CD4-positive, alpha-beta T cell treated with Interleukin-10 for 1 hour (primary cell): ENCODE measurements around the gene ZNF581.

Experiments
- DNase-seq: peaks from one replicate; pipeline ENCODE4 v3.0.0-alpha.2; 2020

The ZNF581 gene, protein sequence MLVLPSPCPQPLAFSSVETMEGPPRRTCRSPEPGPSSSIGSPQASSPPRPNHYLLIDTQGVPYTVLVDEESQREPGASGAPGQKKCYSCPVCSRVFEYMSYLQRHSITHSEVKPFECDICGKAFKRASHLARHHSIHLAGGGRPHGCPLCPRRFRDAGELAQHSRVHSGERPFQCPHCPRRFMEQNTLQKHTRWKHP

DNA sequence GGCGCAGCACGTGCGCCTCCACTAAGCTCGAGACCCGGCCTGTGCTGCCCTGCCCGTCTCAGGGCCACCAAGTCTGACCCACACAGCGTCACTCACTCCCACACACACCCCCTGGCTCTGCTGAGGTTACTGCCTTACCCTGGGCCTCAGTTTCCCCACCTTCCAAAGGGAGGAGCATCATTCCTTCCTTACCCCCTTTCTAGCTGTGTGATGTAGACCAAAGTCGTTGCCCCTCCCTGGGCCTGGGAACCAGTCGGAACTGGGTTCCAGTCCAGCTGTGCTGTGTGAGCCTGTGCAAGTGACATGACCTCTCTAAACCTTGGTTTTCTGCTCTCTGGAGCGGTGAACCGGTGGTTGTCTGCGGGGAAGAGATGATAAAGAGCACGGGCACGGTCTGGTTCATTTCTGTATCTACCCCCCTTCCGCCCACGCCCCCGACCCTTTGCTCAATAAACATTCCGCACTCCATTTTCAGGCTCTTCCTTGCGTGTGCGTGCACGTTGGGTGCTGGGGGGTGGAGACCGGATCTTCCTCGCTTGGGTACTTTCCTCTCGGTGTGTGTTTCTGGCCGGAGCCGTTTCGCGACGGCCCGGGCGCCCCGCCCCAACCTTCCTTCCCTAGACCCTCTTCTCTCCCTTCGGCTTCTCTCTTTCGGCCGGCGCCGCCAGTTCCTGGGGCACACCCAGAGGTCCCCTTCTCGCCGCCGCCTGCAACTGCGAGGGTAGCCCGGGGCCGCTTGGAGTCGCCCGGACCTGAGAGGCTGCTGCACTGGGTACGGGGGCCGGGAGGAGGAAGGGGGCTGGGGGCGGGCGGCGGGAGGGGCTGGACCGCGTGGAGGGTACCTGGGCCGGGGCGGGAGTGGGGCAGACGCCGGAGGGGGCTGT, at the start of gene ZNF581:
ZNF581 (plus strand) TSS at position 647 of the 884 bp plus-strand sequence. CDS start 923 bp downstream, outside the sequence.
- peak; percentile 84 for DNase-seq

DNA sequence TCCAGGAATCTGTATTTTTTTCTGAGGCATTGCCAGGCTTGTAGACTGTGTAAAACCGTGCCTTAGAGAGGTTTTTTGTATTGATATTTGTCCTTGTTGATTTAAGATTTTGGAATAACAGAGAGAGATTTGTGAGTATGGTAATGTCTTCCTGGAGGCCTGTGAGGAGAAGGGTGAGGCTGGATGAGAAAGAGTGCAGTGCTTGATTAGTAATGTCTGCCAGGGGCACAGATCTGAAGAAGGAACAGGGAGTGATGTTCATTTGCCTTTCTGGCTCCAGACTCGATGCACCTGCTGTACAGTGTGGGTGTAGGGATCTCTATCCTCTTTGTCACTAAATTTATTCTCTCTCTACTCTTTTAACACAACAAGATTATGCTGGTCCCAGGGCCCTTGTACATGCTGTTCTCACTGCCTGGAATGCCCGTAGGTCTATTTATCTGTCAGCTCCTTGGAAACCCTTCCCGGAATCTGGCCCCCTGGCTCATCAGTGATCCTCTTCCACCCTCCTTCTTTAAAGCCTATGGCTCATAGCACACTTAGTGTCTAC, 48.4 kb upstream of the ZNF581 start:
- DNase-seq = no peak

DNA sequence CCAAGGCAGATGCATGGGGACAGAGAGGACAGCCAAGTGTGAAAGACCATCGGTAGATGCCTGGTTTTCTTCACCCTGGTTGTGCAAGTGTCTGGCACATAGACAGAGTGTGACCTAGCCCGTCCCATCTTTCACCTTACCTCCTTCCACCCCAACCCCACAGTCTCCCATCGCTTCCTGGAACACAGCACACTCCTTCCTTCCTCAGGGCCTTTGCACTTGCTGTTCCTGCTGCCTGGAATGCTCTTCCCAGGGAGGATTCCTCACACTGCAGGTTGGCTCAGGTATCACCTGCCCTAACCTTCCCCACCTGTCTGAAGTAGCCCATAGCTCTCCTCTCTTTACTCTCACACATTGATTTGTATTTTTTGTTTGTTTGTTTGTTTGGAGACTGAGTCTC, 47.1 kb upstream of the ZNF581 start:
- no peak for DNase-seq

DNA sequence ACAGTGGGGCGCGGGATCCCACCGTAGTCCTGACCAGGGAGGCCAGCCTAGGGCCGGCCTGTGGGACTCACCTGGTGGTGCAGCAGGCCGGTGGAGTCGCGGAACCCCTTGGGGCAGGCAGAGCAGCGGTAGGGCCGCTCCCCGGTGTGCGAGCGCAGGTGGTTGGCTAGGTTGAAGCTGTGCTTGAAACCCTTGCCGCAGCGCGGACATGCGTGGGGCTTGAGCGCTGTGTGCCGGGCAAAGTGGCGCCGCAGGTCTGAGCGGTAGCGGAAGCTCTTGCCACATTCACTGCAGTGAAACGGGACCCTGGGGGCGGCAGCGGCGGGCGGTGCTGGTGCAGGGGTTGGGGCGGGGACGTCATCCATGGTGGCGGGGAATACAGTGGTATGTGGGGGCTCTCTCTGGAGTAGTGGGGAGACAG, 45.9 kb upstream of the ZNF581 start:
- DNase-seq = no peak

DNA sequence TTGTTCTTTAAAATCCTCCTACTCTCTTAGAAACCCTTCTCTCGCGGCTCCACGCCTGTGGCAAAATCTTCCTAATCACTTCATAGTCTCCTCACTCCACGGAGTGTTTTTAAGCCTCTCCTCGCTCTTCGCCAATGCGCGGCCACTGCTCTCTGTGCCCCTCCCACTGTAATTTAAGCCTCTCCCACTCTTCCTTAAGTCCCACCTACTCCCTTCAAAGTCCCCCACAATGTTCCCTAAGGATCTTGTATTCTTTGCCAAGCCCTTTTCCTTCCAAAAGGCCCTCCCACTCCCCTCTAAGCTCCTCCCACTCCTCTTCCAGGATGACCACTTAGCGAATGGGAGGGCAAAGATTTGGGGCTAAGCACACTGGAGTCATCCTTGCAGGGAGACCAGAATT, 45.4 kb upstream of the ZNF581 start:
- no peak for DNase-seq

DNA sequence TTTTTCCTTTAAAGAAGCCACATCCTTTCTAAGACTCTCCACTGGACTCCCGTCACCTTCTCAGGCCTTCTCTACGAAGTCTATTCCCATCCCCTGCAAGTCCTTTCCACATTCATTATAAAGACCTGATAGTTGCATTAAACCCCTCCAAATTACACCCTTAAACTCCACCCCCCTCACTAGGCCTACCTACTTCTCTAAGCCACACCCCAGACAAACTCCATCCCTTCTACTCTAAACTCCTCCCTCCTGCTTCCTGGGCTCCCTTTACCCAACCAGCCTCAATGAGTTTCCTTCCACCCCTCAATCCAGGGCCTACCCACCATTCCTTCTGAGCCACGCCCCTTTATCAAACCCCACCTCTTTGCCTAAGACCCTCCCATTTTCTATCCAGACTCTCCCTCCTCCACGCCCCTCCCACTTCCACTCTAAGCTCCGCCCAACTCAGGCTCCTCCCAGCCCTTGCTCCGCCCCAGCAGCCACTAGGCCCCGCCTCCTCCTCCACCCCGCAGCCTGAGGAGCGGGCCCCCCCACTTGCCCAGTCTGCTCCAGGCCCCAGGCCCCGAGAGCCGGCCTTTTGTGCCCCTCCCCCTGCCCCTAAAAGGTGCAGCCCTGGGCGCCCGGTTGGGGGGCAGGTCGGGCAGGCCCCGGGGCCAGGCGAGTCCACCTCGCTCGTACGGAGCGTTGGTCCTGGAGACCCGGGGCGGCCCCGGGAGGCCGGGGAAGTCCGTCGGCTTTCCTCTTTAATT, 44.6 kb upstream of the ZNF581 start:
- DNase-seq = peak; percentile 96

DNA sequence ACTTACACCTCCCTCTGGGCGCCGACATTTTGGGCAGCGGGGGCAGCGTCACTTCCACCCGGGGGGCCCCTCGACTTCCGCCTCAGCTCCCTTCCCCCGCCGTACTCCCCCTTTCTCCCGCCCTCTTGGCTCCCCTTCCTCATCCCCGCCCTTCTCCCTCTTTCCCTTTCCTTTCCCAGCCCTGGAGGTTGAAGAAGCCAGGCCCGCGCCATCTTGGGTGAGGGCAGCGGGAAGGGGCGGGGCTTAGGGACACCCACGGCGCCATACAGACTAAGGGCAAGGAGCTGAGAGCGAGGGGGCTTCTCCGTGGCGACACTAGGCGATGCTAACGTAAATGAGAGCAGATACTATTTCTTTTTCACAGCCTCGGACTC, 44.0 kb upstream of the ZNF581 start, which contains the start of gene FIZ1:
FIZ1 (minus strand) TSS at position 50 of the 374 bp plus-strand sequence. CDS start 1,652 bp downstream, outside the sequence.
- DNase-seq = peak; percentile 98

DNA sequence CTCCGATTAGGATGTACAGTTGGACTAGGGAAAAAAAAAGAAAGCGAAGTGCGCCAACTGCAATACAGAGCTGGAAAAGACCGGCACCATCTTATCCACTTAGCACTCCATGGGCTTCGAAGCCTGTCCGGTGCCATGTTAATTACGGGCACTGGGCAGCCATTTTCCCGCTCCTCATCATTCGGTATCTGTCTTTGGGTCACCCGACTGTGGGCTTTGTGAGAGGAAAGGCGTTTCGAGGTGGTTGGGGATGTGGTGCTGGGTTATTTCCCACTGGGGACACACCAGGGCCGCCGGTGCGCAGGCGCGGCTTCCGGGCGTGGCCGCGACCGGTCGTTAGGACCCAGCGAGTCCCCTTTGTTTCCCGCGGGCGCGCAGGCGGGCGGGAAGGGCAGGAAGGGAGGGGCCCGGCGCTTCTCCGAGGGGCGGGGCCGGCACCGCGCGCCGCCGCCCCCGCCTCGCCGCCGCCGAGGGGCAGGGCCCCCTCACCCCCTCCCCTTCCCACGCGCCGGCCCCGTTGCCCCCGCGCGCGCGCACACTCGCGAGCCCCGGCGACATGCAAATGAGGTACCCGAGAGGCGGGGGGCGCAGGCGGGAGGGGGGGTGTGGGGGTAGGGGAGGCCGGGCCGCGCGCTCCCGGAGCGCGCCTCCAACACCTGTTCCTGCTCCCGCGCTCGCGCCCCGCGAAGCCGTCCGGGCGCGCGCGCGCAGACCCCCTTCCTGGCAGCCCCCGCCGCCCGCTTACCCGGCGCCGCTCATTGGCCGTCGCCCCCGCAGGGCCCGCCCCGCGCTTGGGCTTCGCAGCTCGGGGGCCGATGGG, 43.4 kb upstream of the ZNF581 start, which contains the start of gene ZNF524:
ZNF524 (plus strand) TSS at position 447 of the 820 bp plus-strand sequence. CDS start 1,825 bp downstream, outside the sequence.
- peak; percentile 91 for DNase-seq

DNA sequence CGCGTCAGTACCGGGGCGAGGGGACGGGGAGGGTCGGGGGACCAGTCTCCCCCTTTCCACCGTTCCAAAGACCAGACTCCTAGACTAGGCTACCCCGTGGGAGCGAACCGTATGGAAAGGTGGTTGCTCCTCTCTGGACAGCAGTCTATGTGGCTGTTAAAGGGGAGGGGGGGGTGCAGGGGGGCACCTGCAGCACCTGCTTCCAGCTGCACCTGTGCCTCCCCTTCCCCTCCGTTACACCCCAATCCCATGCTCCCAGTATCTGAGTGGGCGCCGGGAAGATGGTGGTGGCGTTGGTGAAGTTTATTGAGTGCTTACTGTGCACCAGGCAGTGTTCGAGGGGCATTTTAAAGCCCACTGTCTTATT, 42.8 kb upstream of the ZNF581 start:
- no peak for DNase-seq

DNA sequence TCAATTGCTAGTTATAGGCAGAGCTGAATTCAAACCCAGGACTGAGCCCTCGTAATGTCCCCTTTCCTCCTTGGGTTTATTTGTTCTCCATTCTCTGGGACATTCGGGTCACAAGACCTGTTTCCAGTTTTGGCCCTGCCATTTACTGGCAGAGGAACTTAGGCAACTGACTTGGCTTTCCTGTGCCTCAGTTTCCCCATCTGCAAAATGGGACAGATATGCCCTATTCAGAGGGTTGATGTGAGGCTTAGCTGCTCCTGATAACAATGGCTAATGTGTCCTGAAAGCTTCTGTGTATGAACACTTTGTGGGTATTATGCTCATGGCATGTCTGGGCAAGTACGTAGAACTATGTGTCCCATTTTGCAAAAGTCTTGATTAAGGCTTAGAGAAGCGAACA, 42.4 kb upstream of the ZNF581 start:
- DNase-seq = no peak

DNA sequence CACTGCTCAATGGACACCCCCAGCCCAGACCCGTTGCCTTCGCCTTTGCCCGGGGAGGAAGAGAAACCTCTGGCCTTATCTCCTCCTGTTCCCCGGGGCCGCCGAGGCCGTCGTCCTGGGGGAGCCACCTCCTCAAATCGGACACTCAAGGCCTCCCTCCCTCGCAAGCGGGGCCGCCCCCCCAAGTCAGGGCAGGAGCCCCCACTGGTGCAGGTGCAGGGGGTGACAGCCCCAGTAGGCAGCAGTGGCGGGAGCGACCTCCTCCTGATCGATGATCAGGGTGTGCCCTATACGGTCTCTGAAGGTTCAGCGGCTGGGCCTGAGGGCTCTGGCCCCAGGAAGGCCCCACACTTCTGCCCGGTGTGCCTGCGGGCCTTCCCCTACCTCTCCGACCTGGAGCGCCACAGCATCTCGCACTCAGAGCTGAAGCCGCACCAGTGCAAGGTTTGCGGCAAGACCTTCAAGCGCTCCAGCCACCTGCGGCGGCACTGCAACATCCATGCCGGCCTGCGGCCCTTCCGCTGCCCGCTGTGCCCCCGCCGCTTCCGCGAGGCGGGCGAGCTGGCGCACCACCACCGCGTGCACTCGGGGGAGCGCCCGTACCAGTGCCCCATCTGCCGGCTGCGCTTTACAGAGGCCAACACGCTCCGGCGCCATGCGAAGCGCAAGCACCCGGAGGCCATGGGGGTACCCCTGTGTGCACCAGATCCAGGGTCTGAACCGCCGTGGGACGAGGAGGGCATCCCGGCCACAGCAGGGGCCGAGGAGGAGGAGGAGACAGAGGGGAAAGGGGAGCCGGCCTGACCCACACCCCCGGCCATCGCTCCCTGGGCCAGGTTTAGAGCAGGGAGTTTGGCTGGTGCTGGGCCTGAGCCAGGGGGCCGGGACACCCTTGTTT, 41.1 kb upstream of the ZNF581 start:
- no peak for DNase-seq

DNA sequence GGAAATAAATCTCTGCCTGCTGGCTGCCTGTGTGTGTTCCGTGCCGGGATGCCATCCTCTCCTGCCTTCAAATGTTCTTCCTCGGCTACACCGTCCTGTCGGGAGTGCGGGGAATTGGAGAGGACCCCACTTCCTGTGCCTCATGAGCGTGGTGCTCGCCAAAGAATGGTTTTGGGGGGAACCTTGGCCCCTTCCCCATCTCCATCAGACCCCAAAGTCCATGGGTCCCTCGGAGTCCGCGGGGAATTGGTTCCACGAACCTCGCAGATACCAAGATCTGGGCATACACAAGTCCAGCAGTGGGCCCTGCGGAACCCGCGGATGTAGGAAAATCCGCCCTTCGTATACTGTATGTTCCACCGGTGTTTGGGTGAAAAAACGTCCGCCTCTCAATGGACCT, 40.3 kb upstream of the ZNF581 start:
- no peak for DNase-seq

DNA sequence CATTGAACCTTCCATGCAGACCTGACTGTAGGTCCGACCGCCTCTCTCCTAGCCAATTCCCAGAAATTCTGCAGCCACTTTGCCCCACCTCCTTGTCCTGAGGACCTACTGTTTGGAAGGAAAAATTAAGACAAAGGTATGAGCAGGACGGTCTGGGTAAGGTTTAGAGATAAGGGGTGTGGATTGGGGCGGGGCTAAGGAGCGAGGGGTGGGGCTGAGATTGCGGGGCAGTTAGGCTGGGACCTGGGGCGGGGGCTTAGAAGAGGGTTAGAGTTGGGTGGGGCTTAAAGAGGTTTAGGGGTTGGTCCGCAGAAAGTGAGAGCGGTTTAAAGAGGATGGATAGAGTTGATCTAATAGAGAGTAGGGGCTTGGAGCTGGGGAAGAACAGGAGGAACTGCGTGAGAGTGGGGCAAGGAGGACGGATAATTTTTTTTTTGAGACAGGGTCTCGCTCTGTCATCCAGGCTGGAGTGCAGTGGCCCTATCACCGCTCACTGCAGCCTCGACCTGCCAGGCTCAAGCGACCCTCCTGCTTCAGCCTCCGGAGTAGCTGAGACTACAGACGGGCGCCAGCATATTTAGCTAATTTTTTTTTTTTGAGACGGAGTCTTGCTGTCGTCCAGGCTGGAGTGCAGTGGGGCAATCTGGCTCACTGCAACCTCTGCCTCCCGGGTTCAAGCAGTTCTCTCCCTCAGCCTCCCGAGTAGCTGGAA, 39.7 kb upstream of the ZNF581 start:
- no peak for DNase-seq

DNA sequence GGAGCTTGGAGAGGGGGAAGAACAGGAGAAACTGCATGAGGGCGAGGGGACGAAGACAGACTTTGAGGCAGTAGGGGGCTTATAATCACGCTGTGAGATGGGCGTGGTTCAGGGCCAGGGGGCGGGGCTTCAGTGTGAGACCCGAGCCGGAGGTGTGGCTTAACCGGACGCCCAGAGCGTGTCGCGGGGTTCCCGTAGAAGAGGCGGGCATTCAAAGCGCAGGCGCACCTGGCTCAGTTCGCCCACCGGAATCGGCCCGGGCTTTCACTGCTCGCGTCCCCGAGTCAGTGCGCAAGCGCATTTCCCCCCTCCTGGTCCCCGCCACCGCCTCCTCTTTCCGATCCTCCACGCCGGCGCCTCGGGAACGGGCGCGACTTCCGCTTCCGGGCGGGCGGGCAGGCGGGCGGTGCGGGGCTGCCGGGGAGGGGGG, 38.2 kb upstream of the ZNF581 start:
- peak; percentile 99 for DNase-seq

DNA sequence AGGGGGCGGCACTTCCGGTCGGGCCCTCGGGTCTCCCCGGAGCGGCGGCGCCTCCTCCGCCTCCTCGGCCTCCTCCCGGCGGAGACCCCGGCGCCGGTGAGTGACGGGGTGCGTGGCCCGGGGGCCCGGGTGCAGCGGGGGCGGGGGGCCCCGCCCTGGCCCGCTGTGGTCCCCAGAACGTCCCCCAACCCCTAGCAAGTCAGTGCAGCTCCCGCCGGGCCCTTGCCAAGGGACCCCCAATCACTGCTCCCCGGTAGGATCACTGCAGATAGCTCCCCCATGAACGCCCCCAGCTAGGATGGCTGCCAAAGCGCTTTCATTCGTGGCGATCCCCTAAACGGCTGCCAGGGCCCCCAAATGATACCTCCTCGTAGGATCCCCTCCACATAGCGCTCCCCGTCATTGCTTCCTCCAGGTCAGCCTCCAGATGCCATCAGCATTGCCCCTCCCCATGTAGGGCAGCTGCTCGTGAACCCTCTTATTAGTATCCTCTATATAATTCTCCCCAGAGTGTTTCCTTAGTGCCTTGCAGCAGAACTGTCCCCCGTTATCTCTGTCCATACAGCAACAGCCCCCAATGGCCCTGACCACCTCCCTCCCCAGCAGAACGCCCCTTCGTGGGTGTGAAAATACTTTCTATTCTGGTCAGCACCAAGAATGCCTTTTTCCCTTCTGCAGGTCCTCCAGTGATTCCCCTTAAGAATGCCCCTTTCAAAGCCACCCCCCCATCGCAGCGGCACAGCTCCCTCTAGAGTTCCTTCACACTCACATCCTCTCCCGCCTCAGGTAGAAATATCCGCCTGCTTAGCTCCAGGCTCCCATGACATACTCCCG, 37.6 kb upstream of the ZNF581 start, which contains the start of gene ZNF865:
ZNF865 (plus strand) TSS at position 11 of the 834 bp plus-strand sequence. CDS start 7,972 bp downstream, outside the sequence.
- peak; percentile 76 for DNase-seq

DNA sequence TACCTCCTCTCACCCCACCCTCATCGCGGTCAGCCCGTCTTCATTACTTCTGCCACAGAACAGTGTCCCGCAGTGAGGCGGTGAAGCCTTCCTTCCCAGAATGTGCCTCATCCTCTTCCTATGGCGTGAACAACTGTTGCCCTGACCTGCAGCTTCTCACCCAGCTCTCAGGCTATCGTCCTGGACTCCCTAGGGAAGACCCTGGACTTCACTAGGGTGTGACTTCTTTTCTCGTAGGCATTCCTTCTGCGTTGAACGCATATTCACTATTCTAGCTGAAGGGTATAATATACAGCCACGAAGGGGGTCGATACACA, 37.0 kb upstream of the ZNF581 start:
- DNase-seq = no peak

DNA sequence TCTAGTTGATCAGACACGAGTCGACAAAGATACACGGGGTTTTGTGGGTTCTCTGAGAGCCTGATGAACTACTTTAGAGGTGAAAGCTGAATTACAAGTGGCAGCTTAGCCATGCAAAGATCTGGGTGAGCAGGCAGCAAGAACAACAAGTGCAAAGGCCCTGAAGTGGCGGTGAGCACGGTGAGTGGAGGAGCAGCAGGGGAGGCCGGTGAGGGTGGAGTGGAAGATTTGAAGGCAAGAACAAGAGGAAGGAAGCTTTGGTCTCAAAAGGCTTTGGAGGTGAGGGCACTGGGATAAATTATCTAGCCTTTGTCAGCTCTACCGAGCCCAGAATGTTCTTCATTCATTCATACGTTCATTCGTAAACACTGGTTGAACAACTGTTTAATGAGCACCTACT, 36.6 kb upstream of the ZNF581 start:
- DNase-seq = no peak

DNA sequence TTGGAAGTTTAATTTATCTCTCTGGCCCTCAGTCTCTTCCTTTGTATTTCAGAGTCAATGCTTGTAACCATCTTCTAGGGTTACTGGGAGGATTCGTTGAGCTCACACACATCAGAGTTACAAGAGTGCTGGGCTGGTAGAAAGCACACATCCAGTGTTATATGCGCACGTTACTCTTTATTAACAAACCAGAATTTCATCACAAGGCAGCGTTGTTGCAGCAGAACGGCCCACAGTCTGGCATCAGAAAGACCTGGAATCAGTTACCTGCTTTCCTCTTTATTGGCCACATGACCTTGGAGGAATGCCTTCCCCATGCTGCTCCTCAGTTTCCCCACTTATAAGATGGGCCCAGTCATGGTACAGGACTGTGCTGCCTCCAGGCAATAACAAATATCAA, 34.1 kb upstream of the ZNF581 start:
- DNase-seq = no peak

DNA sequence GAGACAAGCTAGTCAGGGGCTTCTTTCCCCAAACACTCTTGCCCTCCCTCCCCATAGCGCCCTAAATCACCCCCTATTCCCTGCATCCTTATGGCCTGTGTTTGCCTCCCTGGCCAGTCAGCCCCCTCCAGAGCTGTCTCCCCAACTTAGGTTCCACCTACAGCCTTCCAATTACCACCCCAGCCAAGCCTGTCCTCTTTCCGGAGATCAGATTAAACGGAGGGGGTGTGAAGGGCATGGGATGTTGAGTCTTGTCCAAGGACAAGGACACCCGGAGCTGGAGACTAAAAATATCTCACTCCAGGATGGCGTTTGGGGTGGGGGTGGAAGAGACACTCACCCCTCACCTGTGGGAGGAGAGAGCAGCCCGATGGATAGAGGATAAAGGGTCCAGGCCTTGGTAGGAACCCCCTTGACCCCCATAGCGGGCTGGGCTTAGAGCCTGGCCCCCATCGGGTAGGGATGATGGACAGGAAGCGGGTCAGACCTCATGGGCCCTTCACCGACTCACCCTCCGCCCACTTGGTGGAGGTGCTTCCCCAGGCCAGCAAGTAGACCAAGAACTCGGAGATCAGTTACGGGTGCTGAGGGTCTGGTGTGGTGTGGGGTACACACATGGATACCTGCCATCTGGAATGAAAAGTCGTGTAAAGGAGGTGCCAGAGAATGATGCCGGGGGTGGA, 32.0 kb upstream of the ZNF581 start:
- no peak for DNase-seq
